GM03348 (cell line): ENCODE data around the gene TENM3.
A peak's percentile ranks its signal among the peaks of the same experiment; 100 is the strongest.

Source experiments
- DNase-seq: peaks from one replicate; pipeline ENCODE4 v3.0.0; 2012; ENCODE audit warnings: low spot score

TENM3 gene

DNA sequence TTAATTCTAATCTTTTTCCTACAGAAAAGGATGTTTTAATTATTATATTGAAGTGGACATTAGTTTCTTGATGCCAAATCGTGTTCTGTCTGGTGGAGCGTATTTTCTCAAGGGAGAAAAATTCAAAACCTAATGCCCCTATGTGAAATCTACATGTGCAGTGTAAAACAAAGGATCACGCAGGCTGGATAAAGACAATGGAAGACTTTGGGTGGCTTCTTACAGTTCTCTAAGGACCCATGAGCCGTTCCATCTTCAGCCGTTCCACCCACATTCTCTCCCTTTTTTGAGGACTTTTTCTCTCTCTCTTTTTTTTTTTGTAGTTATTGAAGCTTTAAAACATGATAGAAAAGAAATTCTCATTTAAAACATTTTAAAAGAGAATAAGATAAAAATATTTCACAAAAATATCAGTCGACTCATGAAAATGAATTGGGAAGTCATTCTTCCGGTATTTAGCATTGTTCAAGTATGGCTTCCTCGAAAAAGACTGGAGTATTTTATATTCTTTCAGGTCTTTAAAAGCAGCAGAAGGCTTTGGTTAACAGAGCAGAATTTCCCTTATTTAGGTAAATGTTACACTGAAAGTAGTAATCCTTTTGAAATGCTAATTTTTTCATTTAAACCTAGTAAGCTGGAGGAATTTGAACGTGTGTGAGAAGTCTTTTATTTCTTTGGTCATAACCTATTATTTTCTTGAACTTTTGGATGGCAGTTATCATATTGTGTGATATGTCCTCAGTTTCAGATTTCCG lies 11.0 kb downstream of the TENM3 start:
- no peak for DNase-seq

DNA sequence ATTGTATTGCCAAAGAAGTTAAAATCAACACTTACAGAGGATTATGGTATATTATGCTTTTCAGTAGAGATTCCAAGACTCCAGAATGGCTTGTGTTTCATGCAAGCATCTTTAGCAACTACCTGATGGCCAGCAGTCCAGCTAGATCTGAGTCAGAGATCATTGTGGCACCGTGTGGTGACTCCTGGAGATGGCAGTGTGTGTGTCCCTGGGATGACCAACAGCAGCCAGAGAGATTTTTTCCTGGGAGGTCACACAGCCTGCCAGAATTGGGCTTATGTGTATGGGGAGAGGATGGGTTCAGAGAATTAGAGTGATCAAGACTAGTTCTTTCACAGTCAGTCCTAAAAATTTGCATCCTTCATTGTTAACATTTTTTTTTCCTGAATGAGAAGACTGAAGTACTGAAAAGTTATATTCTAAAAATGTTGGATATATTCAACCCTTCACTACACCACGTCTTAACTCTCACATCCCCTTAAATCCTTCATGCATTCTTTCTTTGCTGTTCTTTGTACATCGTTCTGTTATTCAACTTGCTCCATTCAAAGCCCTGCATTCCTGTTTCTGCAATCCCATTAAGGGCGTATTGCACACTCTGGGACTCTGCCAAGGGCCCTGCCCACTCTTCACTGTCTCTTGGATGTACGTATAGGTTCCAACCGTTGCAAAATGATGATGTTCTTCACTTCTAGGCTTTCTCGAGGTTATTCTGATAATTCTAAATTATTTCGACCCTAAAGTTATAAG lies 12.4 kb downstream of the TENM3 start:
- DNase-seq, result no peak

DNA sequence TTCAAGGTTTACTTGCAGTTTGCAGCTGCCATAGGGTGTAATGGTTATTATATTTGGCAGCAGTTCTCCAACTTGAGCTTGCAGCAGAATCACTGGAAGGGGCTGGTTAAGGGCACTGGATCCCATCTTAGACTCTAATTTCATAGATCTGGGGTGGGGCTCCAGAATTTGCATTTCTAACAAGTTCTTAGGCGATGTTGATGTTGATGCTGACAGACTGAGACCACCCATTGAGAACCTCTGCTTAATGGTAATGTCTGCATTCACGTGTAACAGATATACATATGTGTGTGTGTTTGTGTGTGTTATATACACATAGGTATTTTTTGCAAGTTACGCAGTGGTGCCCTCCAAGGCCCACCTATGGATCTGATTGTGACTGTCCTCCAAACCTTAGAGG lies 13.8 kb downstream of the TENM3 start:
- DNase-seq, result no peak

DNA sequence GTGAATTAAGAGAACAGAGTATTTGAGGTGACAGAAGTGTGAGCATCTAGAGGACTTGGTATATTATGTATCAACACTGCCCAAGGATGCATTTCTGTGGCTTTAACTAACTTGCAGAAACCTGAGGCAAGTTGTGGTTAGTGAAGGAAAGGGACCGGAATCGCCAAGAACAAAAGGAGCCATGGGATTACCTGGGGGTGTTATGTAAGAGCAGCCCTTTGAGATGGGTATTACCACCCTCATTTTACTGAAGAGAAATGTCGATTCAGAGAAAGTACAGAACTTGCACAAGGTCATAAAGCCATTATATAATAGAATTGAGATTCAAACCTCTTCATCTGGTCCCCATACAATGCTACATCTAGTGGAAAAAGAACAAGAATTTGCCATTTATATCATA lies 14.3 kb downstream of the TENM3 start:
- no peak for DNase-seq

DNA sequence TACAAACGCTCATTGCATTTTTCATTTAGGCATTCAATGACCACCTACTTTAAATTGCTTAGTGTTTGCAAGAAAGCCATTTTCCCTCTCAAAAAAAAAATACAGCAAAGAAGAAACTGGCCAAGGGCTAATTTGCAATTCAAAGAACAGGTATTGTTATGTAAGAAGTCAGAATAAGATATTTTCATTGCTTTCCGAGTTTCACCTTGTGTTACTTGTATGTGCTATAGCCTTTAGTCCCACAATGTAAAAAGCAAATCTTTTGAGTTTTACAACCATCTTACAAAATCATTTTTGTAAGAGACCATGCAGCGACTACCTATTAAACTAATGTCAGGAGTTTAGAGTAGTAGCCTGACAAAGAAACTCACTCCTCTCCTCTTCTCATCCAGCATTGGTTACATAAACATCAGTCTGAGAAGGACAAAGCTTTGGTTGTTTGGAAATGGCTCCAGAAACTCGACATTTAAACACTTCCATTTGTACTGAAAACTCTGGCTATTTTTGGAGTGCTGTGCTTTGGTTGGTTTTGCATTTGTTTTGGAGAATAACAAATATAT lies 15.3 kb downstream of the TENM3 start:
- no peak for DNase-seq

DNA sequence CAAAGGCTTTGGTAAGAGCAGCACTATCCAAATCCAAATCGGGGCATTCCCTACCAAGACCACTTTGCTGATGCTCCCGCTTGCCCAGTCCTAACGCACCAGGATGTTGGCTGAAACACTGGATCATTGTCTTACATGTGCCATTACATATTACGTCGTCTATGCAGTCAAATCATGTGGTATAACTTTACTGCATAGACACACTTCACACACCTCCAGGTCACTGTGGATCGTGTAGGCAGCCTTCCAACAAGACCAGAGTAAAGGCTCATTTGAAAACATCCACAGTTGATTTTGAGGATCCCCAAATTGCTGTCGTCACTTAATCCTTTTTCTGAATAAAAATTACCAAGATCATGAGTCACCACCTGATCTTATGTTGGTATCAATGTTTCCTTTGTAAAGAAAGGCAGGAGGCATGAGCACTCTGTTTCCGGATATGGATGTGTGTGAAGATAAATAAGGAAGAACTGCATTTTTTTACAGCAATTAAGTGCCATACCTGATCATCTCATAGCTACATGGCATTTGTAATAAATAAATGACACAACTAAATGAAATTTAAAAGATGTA lies 18.5 kb downstream of the TENM3 start:
- DNase-seq, result no peak

DNA sequence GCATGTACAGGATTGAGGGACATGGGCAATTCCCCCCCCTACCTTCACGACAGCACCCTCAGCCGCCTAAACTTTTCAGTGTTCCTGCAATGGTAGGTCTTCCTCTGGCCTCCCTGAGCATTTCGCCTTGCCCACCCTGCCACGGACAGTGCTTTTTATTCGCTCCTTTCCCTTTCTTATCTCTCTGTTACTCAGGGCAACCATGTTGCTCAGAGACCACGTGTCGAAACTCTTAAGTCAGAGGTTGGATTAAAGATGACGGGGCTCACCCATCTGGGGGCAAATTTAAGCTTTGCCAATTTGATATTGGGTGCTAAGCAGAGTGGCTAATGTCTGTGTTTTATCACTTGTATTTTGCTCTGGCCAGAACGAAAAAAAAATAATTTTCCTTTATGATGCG lies 20.4 kb downstream of the TENM3 start:
- no peak for DNase-seq

DNA sequence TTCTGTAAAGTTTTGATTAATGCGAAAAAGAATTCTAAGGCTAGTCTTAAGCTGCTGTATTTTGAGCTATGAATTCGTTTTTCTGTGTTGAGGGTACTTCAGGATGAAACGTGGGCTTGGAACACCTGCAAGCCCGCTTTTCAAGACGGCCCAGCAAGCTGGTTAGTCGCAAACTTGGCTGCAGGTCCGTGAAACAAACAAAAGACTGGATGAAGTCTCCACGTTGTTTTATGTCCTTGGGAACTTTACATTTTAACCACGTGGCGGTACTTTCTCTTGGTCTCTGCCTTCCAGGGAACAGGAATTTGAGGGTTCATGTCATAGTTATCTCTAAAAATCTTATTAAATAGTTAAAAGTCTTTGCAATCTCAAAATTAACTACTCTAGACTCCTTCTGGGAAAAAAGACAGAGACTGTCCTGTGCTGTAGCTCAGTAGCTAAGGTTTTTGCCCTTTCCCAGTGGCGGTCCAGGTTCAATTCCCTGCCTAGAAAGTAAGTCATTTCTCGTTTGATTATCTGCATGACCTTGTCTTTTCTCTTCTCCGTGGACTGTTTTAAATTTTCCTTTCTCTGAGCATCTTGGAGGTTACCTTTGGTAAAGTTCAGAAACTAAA lies 21.0 kb downstream of the TENM3 start:
- no peak for DNase-seq

DNA sequence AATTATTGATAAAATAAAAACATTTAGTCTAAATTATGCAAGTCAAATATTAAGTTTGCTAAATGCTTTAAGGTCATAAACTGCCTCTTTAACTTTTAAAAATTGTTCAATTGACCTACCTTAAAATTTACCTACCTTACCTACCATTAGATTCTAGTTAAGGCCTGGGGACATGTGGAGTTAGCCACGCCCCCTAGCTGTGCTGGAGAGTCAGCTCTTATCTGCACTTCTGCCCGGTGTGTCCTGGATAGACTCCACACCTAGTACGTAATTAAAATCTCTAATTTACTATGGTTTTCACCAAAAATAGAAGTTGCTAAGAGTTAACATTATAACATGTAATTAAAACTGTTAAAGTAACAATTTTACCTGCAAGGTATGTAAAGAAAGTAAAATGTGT lies 22.7 kb downstream of the TENM3 start:
- DNase-seq, result no peak

DNA sequence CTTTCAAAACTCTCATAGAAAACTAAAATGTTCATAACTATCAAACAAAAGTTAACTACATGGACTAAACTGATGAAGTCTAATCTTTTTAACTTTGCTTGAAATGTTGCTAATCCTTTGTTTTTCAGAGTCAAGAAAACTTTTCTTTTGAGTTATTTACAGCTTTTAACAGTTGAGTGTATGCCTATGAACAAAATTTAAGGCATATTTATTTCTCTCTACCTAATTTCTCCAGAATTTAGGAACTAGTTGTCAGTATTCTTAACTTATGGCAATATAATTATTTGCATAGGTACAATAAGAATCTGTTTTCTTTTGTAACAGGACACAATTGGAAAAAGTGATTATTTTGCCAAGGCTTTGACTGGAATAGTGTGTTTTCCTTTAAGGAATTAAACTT lies 23.8 kb downstream of the TENM3 start:
- no peak for DNase-seq

DNA sequence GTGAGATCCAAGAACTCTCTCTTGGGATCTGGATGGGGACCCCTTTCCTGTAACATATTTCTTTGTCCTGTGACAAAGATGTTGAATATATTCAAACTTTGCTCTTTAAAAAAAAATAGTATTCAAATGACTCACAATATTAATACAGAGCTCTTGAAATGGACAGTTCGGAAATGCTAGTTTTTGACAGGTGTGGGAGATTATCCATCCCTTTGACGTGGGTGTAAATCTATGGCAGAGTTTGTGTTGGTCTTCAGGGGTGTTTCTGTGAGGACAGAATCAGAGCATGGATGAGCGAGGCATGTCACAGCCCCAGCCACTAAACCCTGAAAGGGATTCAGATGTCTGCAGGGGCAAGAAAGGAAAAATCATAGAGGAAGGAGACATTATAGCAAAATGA lies 25.8 kb downstream of the TENM3 start:
- DNase-seq, result no peak

DNA sequence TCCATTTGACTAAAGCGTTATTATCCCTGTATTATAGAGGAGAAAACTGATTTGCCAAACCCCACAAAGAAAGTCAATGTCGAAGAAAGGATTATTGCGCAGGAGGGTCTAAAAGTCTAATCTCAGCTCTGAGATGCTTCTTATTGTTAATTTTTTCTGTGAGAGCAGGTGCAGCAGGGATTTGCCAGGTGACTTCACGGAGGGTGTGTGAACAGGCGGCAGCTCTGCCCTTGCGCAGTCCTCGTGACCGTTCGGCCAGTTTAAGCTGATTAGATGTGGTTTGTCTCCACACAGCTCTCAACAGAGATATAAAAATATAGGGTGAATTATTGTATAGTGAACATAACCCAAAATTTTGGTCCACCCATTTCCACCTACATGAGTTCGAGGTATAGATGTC lies 28.5 kb downstream of the TENM3 start:
- no peak for DNase-seq

DNA sequence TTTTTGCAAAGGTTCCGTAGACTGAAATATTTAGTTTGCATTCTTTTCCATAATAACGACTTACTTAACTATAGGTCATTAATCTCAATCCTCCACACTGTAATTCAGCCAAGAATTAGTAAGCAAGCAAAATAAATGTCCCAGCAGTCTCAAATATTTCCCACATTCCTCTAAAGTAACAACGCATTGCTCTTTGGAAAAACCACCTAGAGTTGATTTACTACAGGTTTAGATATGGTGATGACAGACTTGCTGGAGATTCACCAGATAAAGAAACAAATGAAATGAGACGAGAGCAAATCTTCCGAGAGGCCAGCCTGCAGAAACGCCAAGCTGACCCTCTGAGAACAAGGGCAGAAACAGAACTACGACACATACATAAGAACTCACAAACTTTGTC lies 28.9 kb downstream of the TENM3 start:
- DNase-seq, result no peak

DNA sequence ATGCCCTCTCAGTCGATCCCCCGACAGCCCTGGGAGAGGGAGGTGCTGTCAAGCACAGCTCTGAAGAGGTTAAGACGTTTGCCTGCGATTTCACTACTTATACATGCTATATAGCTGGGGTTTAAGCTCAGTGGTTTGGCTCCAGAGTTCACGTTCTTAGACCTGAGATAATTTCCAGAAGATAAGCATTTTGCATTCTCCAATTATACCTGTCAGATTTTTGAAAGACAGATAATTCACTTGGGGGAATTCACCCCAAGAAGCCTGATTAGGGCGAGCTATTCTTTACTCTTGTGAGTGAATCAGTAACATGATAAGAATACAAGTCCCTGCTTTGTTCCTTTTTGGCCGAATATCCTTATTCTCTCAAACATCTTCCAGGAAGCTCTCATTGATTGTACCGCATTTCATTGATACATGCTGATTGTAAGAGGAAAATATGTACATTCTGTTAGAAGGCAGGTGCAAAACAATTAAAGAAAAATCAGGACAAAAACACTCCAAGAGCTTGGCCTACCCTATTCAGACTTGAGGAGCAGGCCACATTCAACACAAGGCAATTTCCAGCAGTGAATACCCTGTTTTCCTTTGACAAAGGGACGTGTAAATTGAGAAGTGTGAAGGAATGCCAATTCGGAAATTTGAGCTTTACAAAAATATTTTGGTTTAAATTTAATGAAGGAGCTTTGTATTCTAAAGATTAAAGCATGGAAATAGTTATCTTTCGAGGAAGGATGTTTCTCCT lies 30.2 kb downstream of the TENM3 start:
- no peak for DNase-seq

DNA sequence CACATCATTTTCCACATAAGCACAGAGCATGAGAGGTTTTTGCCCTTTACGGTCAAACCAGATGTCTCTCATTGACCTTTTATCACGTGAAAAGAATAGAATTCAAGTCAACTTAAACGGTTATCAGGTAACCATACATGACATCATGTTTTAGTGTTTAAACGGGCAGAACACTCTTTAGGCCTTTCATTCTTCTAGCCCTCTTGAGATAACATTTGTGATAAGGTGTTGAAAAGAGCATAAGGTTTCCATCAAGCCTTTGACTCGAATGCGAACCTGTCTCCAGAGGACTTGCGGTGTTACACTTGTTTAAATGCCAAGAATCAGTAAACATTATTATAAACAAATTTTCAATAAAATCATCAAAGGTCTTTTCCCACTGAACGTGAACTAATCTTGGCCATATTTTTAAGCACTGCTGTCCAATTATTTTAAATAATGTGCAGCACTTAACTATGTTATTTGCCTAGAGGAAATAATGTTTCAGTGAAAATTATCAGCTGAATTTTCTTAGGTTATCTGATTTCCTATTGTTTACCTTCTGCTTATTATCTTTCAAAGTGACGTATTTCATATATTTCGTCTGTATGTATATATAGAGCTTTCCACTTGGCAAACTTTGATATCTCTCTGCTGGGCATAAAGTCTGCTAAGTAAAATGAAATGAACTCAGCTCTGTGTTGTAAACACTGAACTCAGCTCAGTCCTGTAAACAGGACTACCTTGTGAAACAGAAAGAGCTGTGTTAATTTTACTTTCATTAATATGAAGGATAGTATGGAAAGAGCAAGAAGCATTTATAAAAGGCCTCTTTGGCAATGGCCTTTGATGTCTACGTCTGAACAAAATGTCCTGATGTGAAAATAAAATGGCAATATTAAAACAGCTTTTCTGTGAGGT lies 33.3 kb downstream of the TENM3 start:
- DNase-seq, result no peak

DNA sequence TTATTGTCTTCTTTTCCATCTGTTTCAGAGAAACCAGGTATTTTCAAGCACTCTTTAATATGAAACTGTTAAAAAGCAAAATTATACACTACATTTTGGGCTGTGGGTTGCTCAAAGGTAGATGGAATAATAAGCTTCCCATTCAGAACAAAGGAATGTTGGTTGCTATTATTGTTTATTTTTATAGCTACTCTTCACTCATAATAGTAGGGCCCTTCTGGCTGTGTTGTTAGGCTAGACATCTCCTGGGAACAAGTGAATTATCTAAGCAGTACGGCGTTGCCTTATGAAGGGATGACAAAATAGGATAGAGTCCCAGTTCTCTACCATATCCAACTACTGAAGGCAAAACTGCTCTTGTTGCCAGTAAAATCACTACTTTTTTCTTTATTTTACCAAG lies 34.2 kb downstream of the TENM3 start:
- DNase-seq, result peak; percentile 37

DNA sequence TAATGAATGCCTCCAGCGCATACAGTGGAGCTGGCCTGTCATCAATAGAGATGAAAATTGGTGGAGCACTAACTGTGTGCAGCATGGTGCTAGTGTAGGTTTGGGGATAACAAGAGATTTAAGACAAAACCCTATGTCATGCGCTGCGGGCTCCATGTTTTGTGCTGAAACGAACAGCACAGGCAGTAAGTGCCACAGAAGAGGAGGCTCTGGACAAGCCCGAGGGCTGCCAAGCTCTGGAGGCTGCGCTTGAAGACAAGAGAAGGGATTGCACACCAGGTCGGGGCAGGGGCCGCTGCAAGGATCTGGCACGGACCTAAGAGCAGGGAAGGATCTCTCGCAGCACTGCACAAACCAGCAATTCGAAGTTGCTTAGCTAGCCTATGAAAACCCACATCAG lies 35.5 kb downstream of the TENM3 start:
- no peak for DNase-seq

DNA sequence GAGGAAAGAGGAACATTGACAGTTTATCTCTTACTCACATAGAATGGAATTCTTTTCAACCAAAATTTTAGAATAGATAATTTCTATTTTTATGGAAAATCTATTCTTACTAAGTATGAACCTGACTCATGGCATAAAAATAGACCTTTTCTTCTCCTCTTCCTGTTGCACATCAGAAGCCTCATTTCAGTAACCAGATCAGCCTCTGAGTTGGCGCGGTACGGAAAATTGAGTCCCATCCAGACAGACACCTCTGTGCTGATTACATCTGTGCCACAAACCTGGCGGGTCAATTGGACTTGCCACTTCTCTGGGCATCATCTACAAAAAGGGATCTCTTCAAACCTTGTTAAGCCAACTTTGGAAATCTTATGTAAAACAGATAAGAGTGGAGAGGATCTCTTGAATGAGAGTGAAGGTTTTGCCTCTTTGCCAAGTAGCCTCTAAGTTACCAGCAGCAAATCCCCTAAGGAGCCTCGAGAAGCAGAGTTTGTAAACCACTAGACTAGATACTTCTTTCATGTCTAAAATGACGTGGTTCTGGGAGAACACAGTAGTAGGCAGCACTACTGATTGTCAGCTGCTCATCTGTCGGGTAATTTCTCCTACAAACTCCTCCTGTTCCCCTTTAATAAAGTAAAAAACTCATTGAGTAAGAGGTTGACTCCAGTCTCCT lies 37.4 kb downstream of the TENM3 start:
- DNase-seq, result peak; percentile 61

DNA sequence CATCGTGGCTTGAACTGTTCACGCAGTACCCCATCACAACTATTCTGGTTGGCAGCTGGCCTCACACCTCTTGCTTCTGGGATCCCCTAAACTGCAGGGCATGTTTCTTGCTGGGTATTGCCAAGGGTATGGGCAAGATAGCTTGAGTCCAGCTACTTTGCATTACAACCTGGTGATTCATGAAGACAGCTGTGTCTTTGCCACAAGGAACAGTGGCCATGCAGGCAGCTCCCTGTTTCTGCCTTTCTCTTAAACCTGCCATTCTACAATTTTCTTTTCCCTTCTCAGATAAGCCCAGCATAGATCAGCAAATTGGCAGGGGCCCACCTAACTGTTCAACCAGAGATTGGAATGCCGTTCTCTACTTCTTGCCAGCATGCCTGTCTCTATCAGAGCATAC lies 42.8 kb downstream of the TENM3 start:
- DNase-seq, result peak; percentile 58

DNA sequence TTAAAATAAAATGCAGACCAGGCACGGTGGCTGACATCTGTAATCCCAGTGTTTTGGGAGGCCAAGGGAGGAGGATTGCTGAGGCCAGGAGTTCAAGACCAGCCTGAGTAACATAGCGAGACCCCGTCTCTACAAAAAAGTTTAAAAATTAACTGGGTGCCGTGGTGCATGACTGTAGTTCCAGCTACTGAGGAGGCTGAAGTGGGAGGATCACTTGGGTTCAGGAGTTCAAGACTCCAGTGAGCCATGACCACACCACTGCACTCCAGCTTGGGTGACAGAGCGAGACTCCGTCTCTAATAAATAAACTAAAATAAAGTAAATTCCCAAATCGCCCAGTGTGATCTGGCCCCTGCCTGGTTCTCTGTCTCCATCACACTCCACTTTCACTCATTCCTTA lies 43.7 kb downstream of the TENM3 start:
- DNase-seq, result no peak
